Measurements from ENCODE around the gene DLG3.
A peak's percentile ranks its signal among the peaks of the same experiment; 100 is the strongest.

The DLG3 gene

DNA sequence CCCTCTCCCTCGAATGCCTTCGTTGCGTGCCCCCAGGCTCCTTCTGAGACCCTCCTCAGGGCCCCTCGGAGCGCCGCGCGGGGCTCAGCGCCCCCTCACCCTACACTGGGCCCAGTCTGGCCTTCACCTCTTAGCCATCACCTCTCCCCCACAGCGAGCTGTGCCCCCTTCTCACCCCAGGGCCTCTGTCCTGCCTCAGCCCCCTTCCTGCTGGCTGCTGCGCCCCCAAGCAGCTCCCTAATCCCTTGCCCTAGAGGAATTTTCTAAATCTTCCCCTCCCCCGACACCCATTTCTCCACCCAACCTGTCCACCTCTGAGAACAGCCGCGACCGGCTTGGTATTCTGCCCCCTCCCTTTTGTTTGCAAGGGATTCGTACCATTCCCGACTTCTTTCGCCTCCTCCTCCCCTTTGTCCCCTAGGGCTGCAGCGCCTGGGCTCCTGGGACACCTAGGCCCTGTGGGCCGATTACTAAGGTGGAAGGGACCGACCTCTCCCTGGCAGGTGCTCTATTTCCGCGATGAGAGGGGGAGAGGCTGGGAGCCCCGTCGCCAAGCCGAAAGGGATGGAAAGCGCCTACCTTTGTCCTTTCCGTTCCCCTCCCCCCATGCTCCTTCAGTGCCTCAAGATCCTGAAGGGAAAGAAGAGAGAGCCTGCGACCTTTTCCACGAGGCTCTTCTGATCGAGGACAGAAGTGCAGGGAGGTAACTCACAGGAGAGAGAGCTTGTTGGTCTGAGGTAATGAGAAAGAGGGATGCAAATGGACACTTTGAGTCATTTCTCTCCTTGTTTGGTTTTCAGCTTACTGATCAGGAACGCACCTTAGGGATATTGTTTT lies 10.9 kb downstream of the DLG3 start:
- CTCF ChIA-PET = interaction anchor here (0.7 to 2.6 kb wide), 2 partner anchors 11 to 15 kb away, joined by 3 to 9 read pairs; partner anchors contain the start of gene DLG3
- POLR2A ChIA-PET = interaction anchor here (0.5 kb wide), 1 partner anchor 209 kb away, joined by 3 read pairs; no protein-coding TSS in a partner anchor
- TF ChIP-seq, protein P1, sequence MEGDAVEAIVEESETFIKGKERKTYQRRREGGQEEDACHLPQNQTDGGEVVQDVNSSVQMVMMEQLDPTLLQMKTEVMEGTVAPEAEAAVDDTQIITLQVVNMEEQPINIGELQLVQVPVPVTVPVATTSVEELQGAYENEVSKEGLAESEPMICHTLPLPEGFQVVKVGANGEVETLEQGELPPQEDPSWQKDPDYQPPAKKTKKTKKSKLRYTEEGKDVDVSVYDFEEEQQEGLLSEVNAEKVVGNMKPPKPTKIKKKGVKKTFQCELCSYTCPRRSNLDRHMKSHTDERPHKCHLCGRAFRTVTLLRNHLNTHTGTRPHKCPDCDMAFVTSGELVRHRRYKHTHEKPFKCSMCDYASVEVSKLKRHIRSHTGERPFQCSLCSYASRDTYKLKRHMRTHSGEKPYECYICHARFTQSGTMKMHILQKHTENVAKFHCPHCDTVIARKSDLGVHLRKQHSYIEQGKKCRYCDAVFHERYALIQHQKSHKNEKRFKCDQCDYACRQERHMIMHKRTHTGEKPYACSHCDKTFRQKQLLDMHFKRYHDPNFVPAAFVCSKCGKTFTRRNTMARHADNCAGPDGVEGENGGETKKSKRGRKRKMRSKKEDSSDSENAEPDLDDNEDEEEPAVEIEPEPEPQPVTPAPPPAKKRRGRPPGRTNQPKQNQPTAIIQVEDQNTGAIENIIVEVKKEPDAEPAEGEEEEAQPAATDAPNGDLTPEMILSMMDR (IDR thresholded peaks at IDR 0.05; ENCODE audit: control extremely low read depth, extremely low read depth, low read depth, missing control alignments) = no peak
- DNase-seq (ENCODE audit: extremely low spot score) = peak; percentile 18

DNA sequence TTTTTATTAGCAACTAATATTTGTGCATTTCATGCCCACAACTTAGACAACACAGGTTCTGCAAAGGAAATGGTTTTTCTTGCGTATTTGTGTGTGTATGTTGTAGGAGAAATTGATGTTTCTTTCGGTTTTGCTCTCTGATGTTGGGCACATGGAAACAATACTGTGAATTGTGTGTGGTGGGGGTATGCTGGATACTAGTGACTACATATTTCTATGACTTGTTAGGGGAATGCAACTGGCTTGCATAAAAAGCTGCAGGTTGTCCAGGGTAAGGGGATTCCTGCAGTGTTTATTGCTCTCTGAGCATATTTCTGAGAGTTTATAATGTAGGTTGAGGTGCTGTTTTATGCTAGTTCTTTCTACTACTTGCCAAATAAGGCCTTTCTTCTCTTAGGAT lies 11.6 kb downstream of the DLG3 start:
- ChIA-PET POLR2A (no interaction called here), CTCF (no interaction called here)
- TF ChIP-seq, protein P1 (IDR thresholded peaks at IDR 0.05; ENCODE audit: control extremely low read depth, extremely low read depth, low read depth, missing control alignments) = no peak
- DNase-seq (ENCODE audit: extremely low spot score) = no peak

DNA sequence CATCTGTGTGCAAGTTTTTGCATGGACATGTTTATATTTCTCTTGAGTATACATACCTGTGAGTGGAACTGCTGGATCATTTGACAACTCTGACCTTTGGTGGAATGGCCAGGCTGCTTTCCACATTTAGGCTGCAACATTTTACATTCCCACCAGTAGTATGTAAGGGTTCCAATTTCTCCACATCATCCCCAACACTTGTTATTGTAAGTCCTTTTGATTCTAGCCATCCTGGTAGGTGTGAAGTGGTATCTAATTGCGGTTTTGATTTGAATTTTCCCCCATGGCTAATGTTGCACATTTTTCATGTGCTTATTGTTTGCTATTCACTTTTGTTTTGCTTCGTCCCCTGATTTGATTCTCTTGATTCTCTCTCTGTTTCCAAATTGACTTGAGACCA lies 16.4 kb downstream of the DLG3 start:
- TF ChIP-seq, protein P1 (IDR thresholded peaks at IDR 0.05; ENCODE audit: control extremely low read depth, extremely low read depth, low read depth, missing control alignments) = no peak
- ChIA-PET CTCF (no interaction called here), POLR2A (no interaction called here)

DNA sequence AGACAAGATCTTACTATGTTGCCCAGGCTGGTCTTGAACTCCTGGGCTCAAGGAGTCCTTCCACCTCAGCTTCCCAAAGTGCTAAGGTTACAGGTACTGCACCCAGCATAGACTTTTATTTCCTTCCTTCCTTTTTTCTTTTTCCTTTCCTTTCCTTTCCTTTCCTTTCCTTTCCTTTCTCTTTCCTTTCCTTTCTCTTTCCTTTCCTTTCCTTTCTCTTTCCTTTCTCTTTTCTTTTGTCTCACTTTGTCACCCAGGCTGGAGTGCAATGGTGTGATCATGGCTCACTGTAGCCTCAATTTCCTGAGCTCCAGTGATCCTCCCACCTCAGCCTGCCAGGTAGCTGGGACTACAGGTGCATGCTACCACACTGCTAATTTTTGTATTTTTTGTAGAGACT lies 19.4 kb downstream of the DLG3 start:
- no peak for DNase-seq (ENCODE audit: extremely low spot score)
- ChIA-PET CTCF (interaction anchor here (2.3 kb wide), 1 partner anchor 12 kb away, joined by 9 read pairs; no protein-coding TSS in a partner anchor), POLR2A (no interaction called here)
- TF ChIP-seq, protein P1 (IDR thresholded peaks at IDR 0.05; ENCODE audit: control extremely low read depth, extremely low read depth, low read depth, missing control alignments) = no peak

More for the DNA sequence above, 16.4 kb downstream of the DLG3 start:
- DNase-seq (ENCODE audit: extremely low spot score) = no peak

DNA sequence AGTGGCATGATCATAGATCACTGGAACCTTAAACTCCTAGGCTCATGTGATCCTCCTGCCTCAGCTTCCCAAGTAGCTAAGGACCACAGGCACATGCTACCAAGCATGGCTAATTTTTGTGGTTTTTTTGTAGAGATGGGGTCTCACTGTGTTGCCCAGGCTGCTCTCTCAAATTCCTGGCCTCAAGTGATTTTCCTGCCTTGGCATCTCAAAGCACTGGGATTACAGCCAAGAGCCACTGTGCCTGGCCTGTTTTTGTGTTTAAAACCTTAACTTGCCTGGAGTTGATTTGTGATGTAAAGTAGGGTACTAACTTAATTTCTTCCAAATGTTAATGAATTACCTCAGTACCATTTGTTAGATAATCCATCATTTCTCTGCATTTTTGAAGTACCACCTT lies 22.3 kb downstream of the DLG3 start:
- DNase-seq (ENCODE audit: extremely low spot score) = no peak
- ChIA-PET CTCF (no interaction called here), POLR2A (no interaction called here)
- TF ChIP-seq, protein P1 (IDR thresholded peaks at IDR 0.05; ENCODE audit: control extremely low read depth, extremely low read depth, low read depth, missing control alignments) = no peak

DNA sequence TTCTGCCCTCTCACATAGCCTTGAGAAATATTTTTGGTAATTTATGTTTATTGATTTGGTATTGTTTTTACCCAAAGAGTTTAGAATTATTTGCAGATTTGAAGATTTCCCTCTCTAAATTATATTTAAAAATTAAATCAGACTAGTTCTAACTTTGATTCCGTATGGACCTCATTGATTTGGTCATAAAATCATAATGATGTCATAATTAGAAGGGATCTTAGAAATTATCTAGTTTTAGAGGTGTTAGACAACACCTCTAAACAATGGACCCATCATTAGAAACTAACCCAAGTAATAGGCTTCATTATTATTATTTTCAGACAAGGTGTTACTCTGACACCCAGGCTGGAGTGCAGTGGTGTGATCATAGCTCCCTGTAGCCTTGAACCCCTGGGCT lies 24.1 kb downstream of the DLG3 start:
- ChIA-PET POLR2A (no interaction called here), CTCF (no interaction called here)
- no peak for DNase-seq (ENCODE audit: extremely low spot score)
- TF ChIP-seq, protein P1 (IDR thresholded peaks at IDR 0.05; ENCODE audit: control extremely low read depth, extremely low read depth, low read depth, missing control alignments) = no peak

All from GM10248 (cell line).